GM12892 (cell line): Measurements from ENCODE around the gene SART1.
"Not testable (repeated sequence)": the region's sequence is repeated elsewhere in the genome, so short reads cannot be mapped to it uniquely, and the experiment has no call there.

Experiments used
- DNase-seq: peaks from one replicate; pipeline ENCODE4 v3.0.0; 2011; ENCODE audit not compliant: insufficient read length
- FAIRE-seq: peaks from 2 replicates; lab custom pipeline; 2011; peaks lifted over from hg19 to GRCh38; lab: Jason Lieb, UNC
- POLR2A ChIP-seq: IDR thresholded peaks from 2 replicates; pipeline ENCODE4 v1.6.1; 2011; ENCODE audit warnings: low read depth, low read length, control low read depth
- POLR2AphosphoS5 ChIP-seq: IDR thresholded peaks from 2 replicates; pipeline ENCODE4 v1.6.1; 2011; ENCODE audit warnings: low read depth, low read length, control low read depth
- TAF1 ChIP-seq: IDR thresholded peaks from 2 replicates; pipeline ENCODE4 v1.6.1; 2011; ENCODE audit warnings: low read depth, mild to moderate bottlenecking, control low read depth, low read length, borderline replicate concordance

SART1 gene

GRCh38 chr11:66006891-66007176 lies 45.3 kb downstream of the SART1 start:
- no peak for TF ChIP-seq POLR2AphosphoS5
- TF ChIP-seq TAF1, result no peak
- no peak for TF ChIP-seq POLR2A
- FAIRE-seq (no peak), DNase-seq (no peak)

DNA sequence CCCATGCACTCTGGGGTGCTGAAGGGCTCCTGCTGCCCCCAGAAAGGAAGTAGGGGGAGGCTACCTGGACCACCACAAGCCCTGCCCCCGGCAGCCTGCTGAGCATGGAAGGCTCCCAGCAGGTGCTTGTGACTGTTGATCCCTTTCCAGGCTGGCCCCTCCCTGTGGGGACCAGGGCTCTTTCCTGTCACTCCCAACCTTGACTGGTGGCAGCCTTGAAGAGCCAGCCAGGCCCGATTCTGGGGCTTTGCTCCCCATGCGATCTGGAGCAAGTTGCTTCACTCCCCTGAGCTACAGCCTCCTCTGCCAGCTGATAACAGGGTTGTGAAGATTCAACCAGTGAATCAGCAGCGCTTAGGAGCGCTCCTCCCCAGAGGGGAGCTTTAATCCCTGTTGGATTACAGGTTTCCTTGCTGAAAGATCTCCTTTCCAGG lies 45.7 kb downstream of the SART1 start:
- TF ChIP-seq POLR2AphosphoS5, result no peak
- no peak for TF ChIP-seq POLR2A
- TF ChIP-seq TAF1, result no peak

GRCh38 chr11:66008095-66008467 lies 46.5 kb downstream of the SART1 start:
- no peak for TF ChIP-seq POLR2AphosphoS5
- TF ChIP-seq TAF1, result no peak
- TF ChIP-seq POLR2A, result no peak
- FAIRE-seq, result no peak
- no peak for DNase-seq

More for the DNA sequence above, 45.7 kb downstream of the SART1 start:
- FAIRE-seq (no peak), DNase-seq (no peak)

- TF ChIP-seq POLR2A, result no peak
- no peak for TF ChIP-seq POLR2AphosphoS5
- no peak for TF ChIP-seq TAF1
- no peak for DNase-seq
- no peak for FAIRE-seq
Observed at GRCh38 chr11:66008468-66009101, 47.1 kb downstream of the SART1 start.

GRCh38 chr11:66010036-66010435 lies 48.5 kb downstream of the SART1 start:
- not testable (repeated sequence) for DNase-seq, FAIRE-seq

DNA sequence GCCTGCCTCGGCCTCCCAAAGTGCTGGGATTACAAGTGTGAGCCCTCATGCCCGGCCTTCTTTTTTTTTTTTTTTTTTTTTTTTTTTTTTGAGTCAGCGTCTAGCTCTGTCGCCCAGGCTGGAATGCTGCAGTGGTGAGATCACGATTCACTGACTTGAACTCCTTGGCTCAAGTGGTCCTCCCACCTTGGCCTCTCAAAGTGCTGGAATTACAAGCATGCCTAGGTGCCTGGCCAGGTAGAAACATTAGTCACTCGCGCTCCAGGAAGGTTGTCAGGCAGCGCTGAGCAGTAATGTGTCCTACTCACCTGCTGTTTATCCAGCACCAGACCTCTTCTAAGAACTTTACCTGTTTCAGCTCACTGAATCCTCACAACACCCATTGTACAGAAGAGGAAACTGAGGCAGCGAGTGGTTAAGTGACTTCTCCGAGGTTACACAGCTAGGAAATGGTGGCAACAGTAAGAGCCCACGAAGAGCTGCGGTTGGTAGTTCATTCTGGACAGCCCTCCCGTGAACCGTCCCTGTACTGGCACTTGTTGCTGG lies 49.8 kb downstream of the SART1 start:
- TF ChIP-seq TAF1 (no peak), POLR2AphosphoS5 (no peak), POLR2A (no peak)
- FAIRE-seq (no peak), DNase-seq (no peak)

GRCh38 chr11:66011785-66012303 lies 50.3 kb downstream of the SART1 start, which contains the start of gene CST6:
Gene CST6 (plus strand): TSS chr11:66012008. CDS start chr11:66012045, 37 bp downstream.
- DNase-seq (no peak), FAIRE-seq (no peak)
- no peak for TF ChIP-seq POLR2A
- TF ChIP-seq POLR2AphosphoS5, result no peak
- no peak for TF ChIP-seq TAF1

GRCh38 chr11:66012371-66012945 lies 50.9 kb downstream of the SART1 start:
- FAIRE-seq (no peak), DNase-seq (no peak)
- TF ChIP-seq TAF1, result no peak
- no peak for TF ChIP-seq POLR2AphosphoS5
- TF ChIP-seq POLR2A, result no peak

DNA sequence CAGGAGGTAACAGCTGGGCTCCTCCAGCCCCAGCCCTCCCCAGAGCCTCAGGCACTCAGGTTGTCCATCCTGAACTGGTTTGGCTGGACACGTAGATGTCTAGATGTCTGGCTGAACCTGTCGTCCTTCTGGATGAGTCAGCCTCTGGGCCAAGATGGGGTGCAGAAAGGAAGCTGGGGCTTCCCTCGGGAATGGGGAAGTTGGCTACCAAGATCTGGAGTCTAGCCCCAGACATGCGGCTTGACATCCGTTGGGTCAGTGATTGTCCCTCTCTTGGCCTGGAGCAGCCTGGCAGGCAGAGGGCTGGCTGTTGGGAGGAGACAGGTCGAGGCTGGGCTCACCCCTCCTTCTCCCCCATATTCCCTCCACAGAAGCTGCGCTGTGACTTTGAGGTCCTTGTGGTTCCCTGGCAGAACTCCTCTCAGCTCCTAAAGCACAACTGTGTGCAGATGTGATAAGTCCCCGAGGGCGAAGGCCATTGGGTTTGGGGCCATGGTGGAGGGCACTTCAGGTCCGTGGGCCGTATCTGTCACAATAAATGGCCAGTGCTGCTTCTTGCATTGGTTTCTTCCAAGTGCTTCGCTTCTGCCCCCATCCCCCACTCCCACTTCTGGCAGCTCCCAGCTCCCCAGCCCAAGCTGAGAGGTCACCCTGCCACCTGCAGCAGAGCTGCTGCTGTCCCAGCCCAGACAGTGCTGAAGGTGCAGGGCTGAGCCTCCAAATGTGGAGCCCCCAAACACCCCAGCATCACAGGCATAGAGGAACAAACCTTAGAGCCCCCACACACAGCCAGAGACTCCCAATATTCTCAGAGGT lies 51.6 kb downstream of the SART1 start:
- TF ChIP-seq POLR2AphosphoS5 (no peak), POLR2A (no peak), TAF1 (no peak)
- DNase-seq, result no peak
- FAIRE-seq, result no peak

- no peak for FAIRE-seq
- no peak for TF ChIP-seq POLR2A
- DNase-seq, result no peak
Observed at GRCh38 chr11:66013762-66014100, 52.2 kb downstream of the SART1 start.

GRCh38 chr11:66014804-66015453 lies 53.4 kb downstream of the SART1 start:
- TF ChIP-seq POLR2AphosphoS5, result no peak
- TF ChIP-seq POLR2A, result no peak
- no peak for TF ChIP-seq TAF1
- FAIRE-seq (no peak), DNase-seq (no peak)

DNA sequence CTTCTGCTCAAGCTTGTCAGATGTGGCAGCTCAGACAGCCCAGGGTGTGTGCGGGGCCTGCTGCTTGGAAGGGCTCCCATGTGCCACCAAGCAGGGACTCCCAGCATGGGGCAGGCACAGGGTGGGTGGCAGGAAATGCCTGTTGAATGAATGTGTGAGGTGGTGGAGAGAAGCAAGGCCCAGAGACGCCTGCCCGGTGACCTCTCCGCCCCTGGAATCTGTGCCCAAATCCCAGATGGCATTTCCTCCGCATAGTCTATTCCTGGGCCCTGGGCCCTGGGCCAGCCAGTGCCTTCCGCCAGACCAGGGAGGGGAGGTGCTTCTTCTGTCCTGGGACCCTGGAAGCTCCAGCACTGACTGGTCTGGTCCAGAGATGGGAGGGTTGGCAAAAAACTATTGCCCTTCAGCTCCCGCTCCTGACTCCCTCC lies 53.9 kb downstream of the SART1 start:
- TF ChIP-seq POLR2A (no peak), TAF1 (no peak), POLR2AphosphoS5 (no peak)
- DNase-seq, result no peak
- FAIRE-seq, result no peak
